DMS114 treated with DMSO at 0.1 percent for 48 hours (cell line): ENCODE data around the gene ACTRT2.

ENCODE experiments used
- DNase-seq: peaks from one replicate; lab custom pipeline; 2025; ENCODE audit not compliant: unreplicated experiment; lab: John Stamatoyannopoulos, UW

ACTRT2 gene

GRCh38 chr1:3002349-3003038, 18.8 kb upstream of the ACTRT2 start:
- no peak for DNase-seq

DNA sequence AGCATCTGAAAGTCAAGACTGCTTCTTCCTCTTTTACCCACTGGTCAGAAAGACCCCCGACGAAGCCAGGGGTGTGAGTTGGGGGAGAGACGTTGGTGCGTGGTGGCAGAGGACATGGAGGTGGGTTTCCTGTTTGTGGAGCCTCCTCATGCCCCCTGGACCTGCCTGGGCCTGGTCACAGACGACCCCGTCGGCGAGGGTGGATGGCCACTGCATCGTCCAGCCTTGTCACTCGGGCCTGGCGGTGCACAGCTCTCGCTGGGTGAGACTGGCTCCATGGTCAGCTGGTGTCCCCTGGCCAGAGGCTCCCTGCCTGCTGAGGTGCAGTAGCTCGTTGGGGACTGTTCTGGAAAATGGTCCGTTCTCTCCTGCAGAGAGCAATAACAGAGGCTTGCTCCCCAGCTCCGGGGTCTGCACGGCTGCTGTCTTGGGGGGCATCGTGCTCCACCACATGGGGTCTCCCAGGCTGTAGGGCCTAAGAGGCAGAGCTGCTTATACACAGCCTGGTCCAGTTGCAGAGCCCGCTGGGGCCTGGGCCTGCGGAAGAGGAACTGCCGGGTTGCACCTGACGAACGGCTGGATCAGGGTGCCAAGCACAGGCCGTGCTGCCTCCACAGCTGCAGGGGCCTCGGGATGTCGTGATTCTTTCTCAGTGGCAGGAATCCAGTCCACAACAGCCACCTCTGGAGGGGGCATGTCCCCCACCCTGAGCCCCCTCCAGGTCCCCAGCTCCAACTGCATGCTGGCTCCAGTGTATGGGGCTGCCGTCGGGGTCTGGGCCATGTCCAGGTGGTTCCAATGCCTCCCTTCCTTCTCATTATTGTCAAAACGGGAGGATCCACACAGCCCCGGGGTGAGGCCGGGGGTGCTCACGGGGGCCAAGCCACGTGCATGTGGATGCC, 18.0 kb upstream of the ACTRT2 start:
- DNase-seq: no peak

GRCh38 chr1:3003941-3004270, 17.4 kb upstream of the ACTRT2 start:
- no peak for DNase-seq

DNA sequence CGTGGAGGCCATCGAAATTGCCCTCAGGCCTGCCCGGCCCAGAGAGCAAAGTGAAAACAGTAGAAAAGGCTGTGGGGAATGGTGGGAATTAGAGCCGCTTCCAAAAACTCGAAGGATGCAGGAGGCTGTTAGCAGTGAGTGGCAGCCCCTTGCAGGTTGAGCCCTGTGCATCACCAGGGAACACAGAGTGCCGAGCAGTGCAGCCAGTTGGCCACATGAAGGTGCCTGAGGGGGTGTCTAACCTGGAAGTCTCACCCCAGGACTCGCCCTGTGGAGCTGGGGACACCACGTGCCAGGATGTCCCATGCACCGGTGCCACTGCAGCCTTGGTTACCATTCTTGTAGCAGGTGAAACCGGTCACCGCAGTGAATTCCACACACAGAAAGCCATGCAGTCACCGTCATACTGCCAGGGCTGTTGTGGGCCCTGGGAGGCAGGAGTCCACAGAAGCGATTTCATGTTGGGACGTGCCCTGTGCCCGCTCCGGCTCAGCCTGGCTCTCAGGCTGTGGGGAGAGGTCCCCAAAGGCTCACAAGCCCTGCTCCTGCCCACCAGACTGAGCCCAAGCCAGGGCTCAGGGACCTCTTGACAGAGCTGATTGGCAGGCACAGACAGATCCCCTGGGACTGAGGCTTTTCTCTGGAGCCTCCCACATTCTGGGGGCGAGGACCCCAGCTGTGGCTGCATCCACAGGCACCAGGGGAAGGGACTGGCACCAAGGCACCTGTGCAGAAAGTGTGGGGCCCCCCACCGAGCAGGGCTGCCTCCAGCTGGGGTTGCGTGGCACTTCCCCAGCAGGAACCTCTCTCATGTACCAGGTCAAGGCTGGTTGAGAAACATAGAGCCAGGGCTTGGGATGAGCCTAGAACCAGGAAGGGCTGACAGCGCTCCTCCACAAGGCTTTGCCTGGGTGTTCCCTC, 16.7 kb upstream of the ACTRT2 start:
- no peak for DNase-seq

DNA sequence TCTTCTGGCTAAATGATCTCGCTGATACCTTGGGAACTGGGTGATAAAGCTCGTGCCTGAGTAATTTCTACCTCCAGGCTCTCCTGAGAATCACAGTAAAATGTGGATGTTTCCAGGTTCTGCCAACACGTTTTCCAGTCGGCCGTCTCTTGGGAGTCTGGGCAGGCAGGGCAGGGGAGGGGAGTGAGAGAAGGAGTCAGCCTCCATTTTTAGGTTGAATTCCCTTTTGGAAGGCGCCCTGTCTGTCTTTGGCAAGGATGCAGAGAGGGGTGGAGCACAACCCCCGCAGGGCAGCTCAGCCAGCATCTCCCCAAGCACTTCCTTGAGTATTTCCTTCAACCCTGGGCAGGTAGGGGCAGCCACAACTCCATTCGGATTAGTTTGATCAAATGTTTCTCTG, 15.5 kb upstream of the ACTRT2 start:
- no peak for DNase-seq

- no peak for DNase-seq
Measured at GRCh38 chr1:3007298-3008147, 13.7 kb upstream of the ACTRT2 start.

DNA sequence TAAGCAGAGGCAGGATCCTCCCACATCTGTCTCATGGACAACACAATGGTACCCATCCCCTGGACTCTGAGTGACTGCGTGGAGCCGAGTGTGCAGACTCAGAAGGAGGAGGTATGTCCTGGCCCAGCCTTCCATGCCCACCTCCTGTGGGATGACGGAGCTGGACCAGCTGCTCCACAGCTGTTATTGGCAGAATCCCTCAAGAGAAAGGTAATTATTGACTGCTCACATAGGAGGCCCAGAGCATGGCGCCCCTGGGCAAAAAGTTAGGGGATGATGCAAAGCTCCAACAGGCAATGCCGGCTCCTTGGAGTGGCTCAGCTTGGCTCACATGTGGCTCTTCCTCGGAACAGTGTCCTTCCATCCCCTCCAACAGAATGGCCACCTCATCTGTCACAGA, 12.2 kb upstream of the ACTRT2 start:
- no peak for DNase-seq

GRCh38 chr1:3009556-3009955, 11.7 kb upstream of the ACTRT2 start:
- no peak for DNase-seq

DNA sequence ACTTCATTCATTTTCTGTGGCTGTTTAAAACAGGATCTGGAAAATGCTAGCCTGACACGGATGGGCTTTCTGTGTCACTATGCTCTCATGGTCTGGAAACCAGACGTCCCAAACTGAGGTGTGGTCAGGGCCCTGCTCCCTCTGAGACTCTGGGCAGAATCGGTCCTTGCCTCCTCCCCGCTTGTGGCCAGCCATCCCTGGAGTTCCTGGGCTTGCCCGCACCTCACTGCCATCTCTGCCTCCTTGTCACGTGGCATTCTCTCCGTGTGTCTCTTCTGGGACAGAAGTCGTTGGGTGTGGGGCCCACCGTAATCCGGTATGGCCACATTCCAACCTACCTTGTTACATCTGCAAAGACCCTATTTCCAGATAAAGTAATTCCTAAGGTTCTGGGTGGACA, 10.1 kb upstream of the ACTRT2 start:
- DNase-seq: no peak

GRCh38 chr1:3011631-3012455, 9.4 kb upstream of the ACTRT2 start:
- no peak for DNase-seq

DNA sequence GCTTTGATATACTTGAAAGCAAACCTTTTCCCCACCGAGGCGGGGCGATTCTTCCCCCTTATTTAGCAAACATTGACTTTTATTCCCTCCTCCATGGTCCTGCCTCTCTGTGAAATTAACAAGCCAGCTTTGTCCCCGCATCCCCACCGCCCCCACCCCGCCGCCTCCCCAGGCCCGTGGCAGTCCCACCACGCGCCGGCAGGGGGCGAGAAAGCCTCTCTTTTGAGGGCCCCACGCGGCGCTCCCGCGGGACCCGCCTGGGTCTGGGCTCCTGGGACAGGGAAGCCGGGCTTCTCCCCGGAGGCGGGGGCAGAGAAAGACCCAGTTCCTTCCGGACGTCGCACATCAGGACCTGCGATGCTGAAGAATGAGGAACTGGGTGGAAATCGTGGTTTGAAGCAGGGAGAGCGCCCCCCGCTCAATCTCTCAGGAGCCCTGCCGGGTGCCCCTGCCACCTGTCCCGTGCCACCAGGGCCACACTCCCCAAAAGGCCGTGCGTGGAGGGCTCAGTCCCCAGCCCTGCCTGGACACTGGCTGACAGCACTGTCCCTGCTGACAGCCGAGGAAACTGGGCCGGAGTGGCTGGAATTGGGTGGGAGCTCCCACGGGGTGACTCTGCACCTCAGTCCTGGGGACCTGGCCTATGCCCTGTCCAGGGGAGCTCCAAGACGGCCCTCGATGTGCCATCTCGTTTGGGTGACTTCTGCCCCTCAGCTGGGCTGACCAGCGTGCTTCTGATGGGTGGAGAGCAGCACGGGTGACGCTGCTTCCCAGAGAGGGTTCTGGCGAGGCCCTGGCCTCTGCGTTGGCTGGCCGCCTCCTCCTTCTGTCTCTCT, 8.6 kb upstream of the ACTRT2 start:
- no peak for DNase-seq

- no peak for DNase-seq
Measured at GRCh38 chr1:3013371-3014049, 7.8 kb upstream of the ACTRT2 start.

DNA sequence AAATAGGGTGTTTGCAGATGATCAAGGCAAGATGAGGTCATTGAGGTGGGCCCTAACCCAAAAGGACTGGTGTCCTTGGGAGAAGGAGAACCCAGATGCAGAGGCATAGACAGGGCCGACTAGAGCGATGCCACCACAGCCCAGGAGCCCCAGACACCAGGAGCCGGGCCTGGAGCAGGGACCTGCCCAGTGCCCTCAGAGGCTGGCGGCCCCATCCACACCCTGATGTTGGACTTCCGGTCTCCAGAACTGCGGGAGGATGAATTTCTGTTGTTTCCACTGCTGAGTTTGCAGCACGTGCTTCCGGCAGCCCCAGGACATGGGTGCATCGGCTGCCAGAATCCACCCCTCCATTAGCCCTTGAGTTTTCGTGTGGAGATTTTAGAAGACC, 7.2 kb upstream of the ACTRT2 start:
- no peak for DNase-seq

- no peak for DNase-seq
Measured at GRCh38 chr1:3014443-3015268, 6.6 kb upstream of the ACTRT2 start.

DNA sequence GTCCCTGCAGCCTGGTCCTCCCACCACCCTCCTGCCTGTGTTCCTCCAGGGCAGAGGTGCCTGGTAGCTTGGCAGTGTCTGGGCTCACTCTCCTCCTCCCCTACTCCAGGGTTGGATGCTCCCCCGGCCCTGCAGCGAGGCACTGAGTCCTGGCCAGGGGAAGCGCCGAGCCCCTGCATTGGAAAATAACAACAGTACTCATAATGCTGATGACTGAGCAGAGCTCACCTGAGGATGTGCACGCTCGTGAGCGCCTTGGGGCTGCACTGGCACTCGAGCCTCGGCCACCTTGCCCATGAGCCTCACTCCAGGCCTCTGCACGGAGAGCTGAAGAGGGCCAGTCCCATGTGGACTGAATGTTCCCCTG, 6.0 kb upstream of the ACTRT2 start:
- no peak for DNase-seq

DNA sequence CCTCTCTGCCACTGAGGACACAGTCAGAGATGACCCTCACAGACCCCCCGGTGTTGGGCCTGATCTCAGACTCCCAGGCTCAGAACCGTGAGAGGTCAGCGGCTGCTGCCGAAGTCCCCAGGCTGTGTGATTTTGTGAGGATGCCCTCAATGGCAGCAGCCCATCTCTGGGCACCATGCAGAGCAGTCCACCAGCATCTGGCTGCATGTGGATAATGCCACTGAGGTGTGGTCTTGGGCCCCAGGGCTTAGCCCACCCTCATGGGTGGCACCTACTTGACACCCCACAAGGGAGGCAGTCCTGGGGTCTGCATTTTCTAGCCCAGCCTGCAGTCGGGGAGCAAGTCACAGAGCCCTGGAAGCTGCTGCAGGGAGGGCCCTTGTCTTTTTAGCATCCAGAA, 5.5 kb upstream of the ACTRT2 start:
- DNase-seq: no peak

- no peak for DNase-seq
Measured at GRCh38 chr1:3016641-3017439, 4.4 kb upstream of the ACTRT2 start.
